ENCODE data around the gene TNFRSF14.
"Not testable (repeated sequence)": the region's sequence is repeated elsewhere in the genome, so short reads cannot be mapped to it uniquely, and the experiment has no call there.

Gene TNFRSF14

DNA sequence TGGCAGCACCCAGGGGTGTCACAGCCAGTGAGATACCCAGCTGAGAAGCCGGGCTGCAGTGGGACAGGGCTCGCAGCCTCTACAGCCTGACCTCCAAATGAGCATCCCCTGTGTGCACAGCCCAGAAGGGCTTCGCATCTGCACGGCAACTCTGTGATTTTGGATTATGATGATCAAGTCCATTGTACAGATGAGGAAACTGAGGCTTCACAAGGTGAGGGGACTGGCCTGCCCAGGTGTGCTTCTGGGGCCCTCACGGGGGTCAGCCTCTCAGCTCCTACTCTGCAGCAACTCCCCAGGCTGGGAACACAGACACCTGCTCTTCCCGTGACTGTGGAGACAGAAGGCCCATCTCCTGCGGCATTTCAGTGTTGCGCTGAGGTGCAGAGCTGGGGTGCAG lies 17.3 kb upstream of the TNFRSF14 start:
- no peak for DNase-seq (ENCODE audit: low read depth)

GRCh38 chr1:2539312-2539907 lies 16.8 kb upstream of the TNFRSF14 start:
- DNase-seq (ENCODE audit: low read depth): no peak

- no peak for DNase-seq (ENCODE audit: low read depth)
These were observed 15.2 kb upstream of the TNFRSF14 start for GRCh38 chr1:2540816-2541492.

GRCh38 chr1:2541619-2542245 lies 14.4 kb upstream of the TNFRSF14 start:
- no peak for DNase-seq (ENCODE audit: low read depth)

DNA sequence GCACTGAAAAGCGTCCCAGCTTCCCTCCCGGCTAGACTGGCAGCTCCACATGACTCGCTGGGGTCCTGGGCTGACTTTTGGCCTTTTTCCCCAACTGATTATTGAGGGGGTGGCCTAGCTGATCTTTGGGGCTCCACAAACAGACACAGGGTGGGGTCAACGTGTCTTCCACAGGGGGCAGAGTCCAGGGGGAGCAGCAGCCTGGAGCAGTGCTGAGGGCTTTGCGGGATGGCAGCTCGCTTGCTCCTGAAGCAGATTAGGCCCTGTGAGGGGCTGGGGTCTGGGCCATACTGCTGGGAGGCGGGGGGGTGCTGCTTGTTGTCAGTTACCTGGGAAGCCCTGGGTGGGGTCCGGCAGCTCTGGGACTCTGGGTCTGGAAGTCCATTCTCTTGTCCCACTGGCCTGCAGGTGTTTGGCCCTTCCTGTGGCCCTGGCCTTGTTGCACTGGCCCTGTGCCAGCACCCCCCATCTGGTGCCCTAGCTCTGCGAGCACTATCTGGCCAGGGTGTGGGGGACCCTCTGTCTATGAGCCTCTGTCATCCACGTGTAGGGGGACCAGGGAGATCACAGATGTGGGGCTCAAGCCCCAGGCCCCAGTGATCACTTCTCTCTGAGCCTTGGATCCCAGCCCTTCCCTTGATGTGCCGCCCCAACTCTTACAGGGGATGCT lies 13.8 kb upstream of the TNFRSF14 start:
- DNase-seq (ENCODE audit: low read depth): no peak

DNA sequence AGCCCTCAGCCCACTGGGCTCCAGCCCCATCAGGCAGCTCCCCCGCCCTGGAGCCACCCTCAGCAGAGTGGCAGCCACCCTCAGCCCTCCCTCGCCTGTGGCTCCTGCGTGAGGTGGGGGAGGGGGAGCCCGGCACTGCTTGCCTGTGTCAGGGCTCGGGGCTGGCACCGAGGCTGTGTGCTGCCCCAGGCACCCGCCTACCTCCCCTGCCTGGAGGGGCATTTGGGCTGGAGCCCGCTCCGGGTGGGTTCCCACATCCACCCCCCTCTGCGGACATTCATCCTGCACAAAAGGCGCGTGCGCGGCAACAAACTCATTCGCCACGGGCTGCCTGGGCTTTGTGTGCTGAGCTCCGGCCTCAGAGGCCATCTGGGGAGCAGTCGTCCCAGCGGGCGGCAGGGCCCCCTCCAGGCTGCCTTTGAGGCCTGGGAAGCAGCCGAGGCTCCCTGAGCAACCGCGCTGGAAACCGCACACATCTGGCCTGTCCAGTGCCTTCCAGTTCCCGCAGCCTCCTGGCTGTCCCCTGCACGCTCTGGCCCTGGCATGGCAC lies 12.6 kb upstream of the TNFRSF14 start:
- no peak for DNase-seq (ENCODE audit: low read depth)

GRCh38 chr1:2544093-2544874 lies 11.9 kb upstream of the TNFRSF14 start:
- no peak for DNase-seq (ENCODE audit: low read depth)

DNA sequence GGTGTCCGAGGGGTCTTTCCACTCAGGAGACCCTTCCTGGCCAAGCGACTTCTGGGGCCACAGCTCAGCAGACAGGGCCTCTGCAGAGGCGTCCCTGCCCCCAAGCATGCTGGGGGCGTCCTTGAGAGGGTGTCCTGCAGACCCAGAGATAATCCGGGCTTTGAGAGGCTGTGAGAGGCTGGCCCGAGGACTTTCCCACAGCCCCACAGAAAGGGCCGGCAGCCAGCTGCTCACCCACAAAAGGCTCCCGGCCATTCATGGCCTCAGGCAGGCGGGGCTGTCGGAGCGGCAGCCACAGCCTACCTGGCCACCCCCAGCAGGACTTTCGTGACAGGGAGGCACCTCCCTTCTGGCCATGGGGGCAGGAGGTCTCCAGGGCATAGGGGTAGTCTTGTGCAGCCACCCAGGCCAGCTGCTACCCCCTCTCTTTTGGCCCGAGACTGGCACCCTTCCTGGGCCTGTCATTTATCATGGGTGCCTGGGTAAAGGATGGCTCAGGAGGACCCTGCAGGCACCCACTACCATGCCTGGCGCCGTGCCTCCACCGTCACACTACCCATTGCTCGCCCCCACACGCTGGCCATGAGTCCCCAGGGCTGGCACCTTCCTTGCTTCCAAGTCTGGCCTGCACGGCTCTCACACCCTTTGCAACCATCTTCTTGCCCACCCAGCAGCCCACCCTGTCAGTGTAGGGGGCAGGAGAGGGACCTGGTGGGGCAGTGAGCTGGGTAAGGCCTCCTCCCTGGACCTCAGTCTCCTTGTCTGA lies 11.1 kb upstream of the TNFRSF14 start:
- DNase-seq (ENCODE audit: low read depth): no peak

DNA sequence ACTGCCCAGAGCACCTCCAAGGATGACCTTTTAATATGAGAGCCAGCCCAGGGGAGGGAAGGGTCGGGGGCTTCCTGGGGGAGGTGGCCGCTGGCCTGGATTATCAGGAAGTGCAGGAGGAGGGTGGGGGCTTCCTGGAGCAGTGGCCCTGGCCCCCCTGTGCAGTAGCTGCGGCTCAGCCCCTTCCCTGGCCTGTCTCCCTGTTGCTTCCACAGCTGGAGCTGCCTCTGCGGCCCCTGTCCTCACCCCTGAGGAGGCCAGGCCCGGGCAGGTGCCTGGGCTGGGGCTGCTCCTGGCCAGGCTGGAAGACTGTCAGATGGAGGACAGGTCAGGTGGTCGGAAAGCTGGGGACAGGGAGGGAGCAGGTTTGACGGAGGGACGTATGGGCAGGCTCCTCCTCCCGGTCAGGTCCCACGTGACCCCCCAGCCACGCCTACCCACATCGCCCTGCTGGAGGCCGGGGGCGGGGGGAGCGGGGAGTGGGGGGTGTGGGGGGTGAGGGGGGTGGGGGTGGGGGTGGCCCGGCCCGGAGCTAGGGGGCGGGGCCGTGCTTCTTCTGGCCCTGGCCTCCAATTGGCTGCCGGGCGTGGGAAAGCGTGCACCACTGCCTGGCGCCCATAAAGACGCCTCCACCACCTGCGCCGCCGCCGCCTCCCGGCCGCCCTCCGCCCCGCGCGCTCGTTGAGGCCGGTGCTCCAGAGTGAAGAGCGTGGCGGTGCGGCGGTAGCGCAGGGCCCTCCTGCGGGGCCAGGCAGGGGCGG lies 10.2 kb upstream of the TNFRSF14 start:
- DNase-seq (ENCODE audit: low read depth): peak; percentile 85

GRCh38 chr1:2546515-2547209 lies 9.5 kb upstream of the TNFRSF14 start:
- DNase-seq (ENCODE audit: low read depth): peak; percentile 64

DNA sequence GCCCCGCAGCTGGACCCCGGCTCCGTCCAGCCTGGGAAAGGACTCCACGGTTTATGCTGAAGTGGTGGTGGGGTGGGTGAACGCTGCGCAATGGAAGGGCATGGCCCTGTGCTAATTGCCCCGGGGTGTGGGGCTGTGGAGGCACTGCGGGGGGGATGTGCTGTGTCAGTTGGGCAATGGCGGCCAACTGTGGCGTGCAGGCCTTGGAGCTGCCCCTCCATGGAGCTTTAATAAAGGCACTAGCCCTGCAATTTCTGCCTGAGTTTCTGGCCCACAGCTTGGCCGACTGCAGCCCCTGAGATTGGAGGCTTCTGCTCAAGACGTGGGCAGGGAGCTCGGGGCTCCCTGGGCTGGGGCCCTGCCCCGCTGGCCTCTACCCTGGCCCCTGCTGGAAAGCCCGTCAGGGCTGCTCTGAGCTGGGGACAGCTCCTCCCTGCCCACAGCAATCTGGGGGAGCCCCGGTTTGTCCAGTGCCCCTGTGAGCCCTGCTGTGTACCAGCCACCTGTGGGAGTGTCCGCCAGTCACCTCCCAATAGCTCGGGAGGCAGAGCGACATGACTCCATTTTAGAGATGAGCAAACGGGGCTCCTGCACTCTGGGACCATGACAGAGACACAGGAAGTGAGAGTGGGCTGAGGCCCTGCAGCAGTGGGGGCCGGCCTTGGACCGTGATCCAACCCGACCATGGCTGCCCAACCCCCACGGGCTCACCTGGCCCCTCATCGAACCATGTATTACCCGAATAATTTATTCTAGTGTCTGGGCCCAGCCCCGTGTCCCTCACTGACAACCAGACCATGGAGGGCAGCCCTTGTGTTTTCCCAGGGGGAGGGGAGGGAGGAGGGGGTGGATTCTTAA lies 8.7 kb upstream of the TNFRSF14 start:
- no peak for DNase-seq (ENCODE audit: low read depth)

- DNase-seq (ENCODE audit: low read depth): peak; percentile 74
These were observed 8.0 kb upstream of the TNFRSF14 start for GRCh38 chr1:2548068-2548589.

- not testable (repeated sequence) for DNase-seq (ENCODE audit: low read depth)
These were observed 6.7 kb upstream of the TNFRSF14 start for GRCh38 chr1:2549367-2550029.

DNA sequence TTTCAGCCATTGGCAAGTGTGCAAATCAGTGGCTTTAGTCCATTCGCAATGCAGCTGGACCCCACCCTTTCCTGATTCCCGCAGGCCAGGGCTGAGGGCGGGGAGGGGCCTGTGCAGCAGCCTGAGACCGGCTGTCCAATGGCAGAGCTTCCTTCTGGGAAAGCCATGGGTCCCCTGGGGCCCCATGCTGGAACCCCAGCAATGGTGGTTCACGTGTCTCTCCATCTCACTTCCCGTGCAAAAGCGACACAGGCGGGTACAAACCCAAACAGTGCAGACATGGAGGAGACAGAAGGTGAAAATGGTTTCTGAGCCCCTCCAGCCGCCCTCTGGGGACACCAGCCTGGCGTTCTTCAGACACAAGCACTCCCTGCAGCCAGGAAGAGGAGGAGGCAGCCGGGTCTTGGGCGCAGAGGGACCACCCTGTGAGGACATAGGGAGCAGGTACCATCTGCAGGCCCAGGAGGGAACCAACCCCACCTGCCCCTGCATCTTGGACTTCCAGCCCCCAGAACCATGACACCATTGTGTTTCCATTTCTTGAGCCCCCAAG lies 5.8 kb upstream of the TNFRSF14 start:
- not testable (repeated sequence) for DNase-seq (ENCODE audit: low read depth)

GRCh38 chr1:2551544-2551943 lies 4.6 kb upstream of the TNFRSF14 start:
- not testable (repeated sequence) for DNase-seq (ENCODE audit: low read depth)

- no peak for DNase-seq (ENCODE audit: low read depth)
These were observed 4.0 kb upstream of the TNFRSF14 start for GRCh38 chr1:2552189-2552588.

DNA sequence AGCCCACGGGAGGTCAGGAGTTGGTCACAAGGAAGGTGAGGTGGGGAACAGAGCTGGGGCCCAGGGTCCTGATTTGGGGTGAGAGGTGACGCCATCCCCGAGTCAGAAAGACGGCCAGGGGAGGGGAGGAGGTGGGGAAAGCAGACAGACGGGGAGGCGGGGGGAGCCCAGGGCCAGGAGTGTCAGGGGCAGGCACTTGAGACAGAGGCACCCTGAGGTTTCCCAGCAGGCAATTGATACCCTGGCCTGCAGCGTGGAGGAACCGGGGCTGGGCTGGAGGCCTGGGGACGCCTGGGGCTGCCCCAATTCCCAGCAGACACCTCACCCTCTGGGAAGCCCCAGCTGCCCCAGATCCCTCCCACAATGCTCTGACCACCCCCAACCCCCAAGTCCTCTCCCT lies 3.1 kb upstream of the TNFRSF14 start:
- DNase-seq (ENCODE audit: low read depth): not testable (repeated sequence)

Data from activated T-helper 9 cell treated with anti-CD3 and anti-CD28 coated beads, Interleukin-2, amount 50 U/mL, for 16 hours (primary cell).